GM18505 (cell line): Measurements from ENCODE around the gene SPANXB1.
"Not testable (repeated sequence)": the region's sequence is repeated elsewhere in the genome, so short reads cannot be mapped to it uniquely, and the experiment has no call there.

Experiments
- ATAC-seq: cut with Tn5 transposase; IDR thresholded peaks from one replicate; pipeline ENCODE4 v1.9.1; 2021; ENCODE audit not compliant: unreplicated experiment
- POLR2A ChIP-seq: IDR thresholded peaks from 4 replicates; pipeline ENCODE4 v1.6.1; 2011; ENCODE audit warnings: borderline replicate concordance; ENCODE audit not compliant: insufficient read depth, insufficient read length; ENCODE audit errors: extremely low read depth

Gene SPANXB1, protein sequence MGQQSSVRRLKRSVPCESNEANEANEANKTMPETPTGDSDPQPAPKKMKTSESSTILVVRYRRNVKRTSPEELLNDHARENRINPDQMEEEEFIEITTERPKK

DNA sequence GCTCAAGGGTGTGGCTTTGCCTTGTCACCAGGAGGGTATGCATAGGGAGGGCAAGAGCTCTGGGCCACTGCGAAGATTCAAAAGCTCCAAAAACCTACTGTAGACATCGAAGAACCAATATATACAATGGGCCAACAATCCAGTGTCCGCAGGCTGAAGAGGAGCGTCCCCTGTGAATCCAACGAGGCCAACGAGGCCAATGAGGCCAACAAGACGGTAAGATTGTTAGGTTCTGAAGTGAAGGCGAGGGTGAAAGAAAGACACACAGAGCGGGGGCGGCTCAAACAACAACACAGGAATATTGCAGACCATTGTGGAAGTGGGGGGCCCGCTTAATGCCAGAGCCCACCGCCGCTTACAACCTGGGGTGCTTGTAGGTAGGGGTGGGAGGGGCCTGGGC lies at the start of gene SPANXB1:
TSS of gene SPANXB1 (plus strand) at position 27 of the 400 bp plus-strand sequence. CDS start at position 127, 100 bp downstream.
- ATAC-seq = not testable (repeated sequence)

DNA sequence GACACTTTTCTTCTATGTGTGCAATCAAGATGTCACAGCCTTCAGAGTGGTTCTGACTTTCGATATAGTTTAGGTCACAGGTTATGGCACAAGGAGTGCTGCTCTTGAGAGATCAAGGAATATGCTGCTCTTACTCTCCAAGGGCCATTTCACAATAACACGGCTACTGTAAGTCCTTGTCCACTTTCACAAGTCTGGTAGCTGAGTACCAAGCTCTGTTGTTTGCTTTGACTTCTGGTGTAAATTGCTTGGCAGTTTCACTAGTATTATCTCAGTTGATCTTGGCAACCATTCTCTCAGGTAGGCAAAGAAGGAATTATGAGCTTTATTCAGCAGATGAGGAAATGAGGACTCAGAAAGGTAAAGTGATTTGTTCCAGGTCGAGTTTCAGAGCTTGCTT lies 35.4 kb upstream of the SPANXB1 start:
- no peak for ATAC-seq

DNA sequence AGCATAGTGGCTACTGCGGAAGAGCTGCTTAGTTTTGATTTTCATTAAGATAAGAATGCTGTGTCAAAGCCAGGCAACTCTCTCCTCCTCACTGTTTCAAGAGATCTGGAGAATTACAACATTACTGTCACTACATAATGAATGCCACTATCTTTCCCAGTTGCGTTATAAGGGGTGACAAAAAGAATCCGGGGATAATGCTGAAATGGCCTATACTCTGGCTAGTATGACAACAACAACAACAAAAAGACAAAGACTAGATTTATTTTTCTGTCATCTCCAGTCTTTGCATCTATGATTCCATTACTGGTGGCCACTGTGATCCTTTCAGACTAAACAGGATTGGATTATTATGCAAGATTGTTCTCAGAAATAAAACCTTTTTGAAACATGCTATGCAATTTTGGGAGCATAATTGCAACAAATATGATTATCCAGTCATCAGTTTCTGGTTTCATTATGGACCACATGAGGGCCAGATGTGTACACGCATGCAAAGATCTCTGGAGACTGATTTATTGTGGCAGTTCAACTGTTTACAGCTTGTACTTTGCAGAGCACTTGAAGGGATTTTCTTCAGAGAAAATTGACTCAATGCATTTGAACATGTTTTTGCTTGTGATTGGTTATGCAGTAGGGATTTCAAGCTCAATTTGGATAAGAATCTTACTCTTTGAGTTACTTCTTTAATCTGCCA lies 31.1 kb upstream of the SPANXB1 start:
- no peak for ATAC-seq
- no peak for TF ChIP-seq POLR2A

More for the DNA sequence above, 35.4 kb upstream of the SPANXB1 start:
- no peak for TF ChIP-seq POLR2A

DNA sequence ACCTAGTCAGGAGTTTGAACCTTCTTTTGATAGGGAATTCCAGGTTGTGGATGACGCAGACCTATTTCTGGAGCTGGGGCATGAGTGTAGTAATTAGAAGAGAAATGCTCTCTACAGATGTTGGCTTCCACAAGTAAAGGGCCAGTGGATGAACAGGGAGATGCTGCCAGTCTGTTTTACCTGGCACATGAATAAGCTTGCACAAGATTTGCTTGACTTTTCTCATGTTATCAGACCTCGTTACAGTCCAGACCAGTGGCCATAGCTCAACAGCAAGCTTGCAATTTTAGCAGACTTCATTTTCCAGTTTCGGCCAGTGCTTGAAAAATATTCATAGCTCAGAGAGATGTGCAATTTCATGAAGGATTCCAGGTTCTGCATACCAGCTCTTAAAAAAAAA lies 26.9 kb upstream of the SPANXB1 start:
- ATAC-seq = no peak
- no peak for TF ChIP-seq POLR2A

DNA sequence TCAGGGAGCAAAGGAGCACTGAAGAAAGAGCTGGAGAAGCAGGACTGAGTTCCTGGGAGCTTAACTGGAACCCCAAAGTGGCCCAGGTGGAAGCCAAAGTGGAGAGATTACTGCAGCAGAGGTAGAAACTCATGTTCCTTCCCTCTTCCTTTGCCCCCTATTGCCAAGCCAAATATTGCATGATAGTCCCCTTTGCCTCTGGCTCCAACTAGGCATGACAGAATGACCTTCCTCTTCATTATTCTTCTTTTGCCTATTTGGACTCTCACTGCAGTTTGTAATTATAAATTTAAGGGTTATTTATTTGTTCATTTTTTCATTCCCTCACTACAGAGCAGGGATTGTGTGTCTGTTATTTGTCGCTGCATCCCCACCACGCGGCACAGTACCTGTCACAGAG lies 22.1 kb upstream of the SPANXB1 start:
- ATAC-seq = no peak
- TF ChIP-seq POLR2A = no peak

DNA sequence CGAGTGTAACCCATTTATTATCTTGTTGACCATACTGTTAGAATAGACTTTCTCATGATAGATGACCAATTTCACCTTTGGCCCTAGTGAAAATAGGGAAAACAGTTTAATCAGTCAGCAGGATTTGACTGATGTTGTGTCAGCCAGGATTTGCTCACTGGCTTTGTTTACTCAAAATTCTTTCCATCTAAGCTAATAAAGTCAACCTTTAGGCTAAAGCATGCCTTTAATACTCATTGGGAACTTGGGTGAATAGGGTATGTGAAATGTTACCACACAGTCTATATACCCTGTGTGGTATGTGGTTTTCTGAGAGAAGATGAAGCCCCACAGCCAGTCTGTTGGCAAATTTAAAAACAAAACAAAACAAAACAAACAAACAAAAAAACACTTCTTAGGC lies 18.7 kb upstream of the SPANXB1 start:
- no peak for TF ChIP-seq POLR2A
- no peak for ATAC-seq

DNA sequence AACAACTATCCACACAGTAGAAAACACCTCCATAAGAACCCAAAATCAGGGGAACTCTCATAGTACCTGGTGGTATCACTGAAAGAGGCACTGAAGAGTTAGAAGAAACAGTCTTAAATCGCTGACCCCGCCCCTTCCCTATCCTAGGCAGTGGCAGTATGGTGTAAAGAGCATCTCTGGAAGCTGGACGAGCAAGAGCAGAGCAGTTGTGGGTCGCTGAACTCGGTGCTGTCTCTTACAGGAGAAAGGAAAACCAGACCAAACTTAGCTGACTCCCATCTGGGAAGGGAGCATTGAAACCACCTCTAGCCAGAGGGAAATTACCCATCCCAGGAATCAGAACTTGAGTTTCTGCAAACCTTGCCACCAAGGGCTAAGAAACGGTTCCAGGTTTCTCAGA lies 2.8 kb downstream of the SPANXB1 start:
- ATAC-seq = not testable (repeated sequence)

DNA sequence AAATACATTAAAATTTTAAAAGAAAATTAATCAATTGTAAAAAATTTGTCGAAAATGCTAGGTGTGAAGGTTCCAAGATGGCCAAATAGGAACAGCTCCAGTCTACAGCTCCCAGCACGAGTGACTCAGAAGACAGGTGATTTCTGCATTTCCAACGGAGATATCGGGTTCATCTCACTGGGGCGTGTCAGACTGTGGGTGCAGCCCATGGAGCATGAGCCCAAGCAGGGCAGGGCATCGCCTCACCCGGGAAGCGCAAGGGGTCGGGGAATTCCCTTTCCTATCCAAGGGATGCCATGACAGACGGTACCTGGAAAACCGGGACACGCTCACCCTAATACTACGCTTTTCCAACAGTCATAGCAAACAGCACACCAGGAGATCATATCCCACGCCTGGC lies 41.9 kb downstream of the SPANXB1 start:
- ATAC-seq = not testable (repeated sequence)

DNA sequence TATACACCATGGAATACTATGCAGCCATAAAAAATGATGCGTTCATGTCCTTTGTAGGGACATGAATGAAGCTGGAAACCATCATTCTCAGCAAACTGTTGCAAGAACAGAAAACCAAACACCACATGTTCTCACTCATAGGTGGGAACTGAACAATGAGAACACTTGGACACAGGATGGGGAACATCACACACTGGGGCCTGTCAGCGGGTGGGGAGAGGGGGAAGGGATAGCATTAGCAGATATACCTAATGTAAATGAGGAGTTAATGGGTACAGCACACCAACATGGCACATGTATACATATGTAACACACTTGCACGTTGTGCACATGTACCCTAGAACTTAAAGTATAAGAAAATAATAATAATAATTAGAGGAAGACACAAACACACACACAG lies 47.5 kb downstream of the SPANXB1 start:
- ATAC-seq = not testable (repeated sequence)

DNA sequence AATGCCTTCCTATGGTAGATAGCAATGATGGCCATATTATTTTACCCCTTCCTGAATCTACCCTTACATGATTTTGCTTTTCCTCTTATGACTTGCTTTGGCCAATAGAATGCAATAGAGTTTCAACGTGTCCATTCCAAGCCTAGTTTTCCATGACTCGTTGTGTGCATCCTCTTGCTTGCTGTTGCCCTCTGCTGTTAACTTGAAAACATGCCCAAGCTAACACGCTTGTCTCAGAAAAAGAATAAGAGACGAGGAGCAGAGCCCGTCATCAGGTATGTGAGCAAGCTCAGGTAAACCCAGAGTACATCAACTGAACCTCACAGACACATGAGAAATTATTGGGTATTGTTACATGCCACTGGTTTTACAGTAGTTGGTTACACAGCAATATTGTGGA lies 49.7 kb downstream of the SPANXB1 start:
- ATAC-seq = not testable (repeated sequence)
